Cerebellar cortex (tissue), 1 donor: ENCODE measurements around the gene ARRB1.
A peak's percentile ranks its signal among the peaks of the same experiment; 100 is the strongest.

ENCODE experiments used
- DNase-seq: peaks from one replicate; pipeline ENCODE4 v3.0.0-alpha.2; 2015; ENCODE audit warnings: low spot score

Gene ARRB1

DNA sequence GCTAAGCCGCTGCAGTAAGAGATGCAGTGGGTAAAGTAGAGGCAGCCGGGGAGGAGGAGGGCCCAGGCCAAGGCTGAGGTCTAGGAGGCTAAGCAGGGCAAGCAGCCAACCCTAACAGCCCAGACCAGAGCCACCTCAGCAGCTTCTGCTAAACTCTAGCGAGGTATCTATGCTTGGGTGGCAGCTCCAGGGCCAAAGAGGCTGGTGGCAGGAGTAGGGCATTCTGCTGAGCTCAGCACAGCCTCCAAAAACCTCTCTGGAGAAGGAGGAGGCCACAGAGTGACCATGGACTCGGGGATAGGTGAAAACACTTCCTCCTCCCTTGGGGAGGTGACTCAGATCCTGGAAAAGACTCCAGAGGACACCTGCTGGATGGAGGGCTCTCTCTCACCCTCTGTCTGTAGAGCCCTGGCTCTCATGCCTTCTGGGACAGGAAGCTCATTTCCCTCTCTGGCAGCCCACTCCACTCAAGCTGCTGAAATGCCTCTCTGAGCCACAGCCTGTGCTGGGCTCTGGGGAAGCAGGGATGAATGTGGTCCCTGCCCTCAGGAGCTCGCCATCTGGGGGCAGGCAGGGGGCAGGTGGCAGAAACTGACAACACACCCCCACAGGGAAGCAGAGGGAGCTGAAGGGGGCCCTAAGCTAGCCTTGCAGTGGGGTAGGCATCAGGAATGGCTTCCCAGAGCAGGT lies 127.4 kb downstream of the ARRB1 start:
- DNase-seq = no peak

- DNase-seq = no peak
Measured at GRCh38 chr11:75219869-75220268, 131.6 kb downstream of the ARRB1 start.

- DNase-seq = no peak
Measured at GRCh38 chr11:75214843-75215242, 136.6 kb downstream of the ARRB1 start.

DNA sequence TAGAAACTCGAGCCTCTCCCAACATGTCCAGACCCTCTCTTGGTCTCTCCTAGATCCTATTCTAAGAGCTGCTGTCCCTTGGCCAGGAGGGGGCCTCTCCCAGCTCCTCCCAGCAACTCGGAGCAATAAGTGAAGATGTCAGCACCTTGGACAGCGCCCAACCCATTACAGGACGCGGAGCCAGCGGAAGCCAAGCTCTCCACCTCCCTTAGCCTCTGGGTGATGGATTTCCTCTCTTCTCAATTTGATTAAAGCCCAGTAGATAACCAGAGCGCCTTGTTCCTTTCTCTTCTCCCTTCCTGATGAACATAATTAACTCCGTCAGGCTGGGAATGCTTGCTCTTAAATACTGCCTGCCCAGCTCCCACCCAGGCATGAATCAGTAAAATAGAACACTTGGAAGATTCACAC lies 137.0 kb downstream of the ARRB1 start:
- peak; percentile 41 for DNase-seq
